Sigmoid colon (tissue), 7 donors: Measurements from ENCODE around the gene VMAC. TPM values are rescaled to one million over a fixed set of nuclear protein-coding genes. Genes with fewer than 3 reads are reported as not detected.

Source experiments
- DNase-seq: peaks from one replicate; pipeline ENCODE4 v3.0.0-alpha.2; 2019
- H3K27ac ChIP-seq, 4 donors: fragments of 200-600 bp; sonication (generic); one replicate each; pipeline ENCODE4 v1.5.1; 2016 to 2019; ENCODE audit warnings: mild to moderate bottlenecking in 1 of 4
- H3K27me3 ChIP-seq, 3 donors: fragments of 200-600 bp; sonication (generic); one replicate each; pipeline ENCODE4 v1.5.1; 2019; ENCODE audit warnings: mild to moderate bottlenecking in 1 of 3
- H3K36me3 ChIP-seq, 4 donors: fragments of 200-600 bp; sonication (generic); one replicate each; pipeline ENCODE4 v1.5.1; 2016 to 2019
- H3K4me1 ChIP-seq, 4 donors: fragments of 200-600 bp; sonication (generic); one replicate each; pipeline ENCODE4 v1.5.1; 2017 to 2019
- H3K4me3 ChIP-seq, 4 donors: fragments of 200-600 bp; sonication (generic); one replicate each; pipeline ENCODE4 v1.5.1; 2017 to 2019; ENCODE audit warnings: mild to moderate bottlenecking in 2 of 4, moderate library complexity in 1 of 4
- H3K9me3 ChIP-seq, 4 donors: fragments of 200-600 bp in 3 of 4; sonication (generic) in 3 of 4; one replicate each; pipeline versions ENCODE4 v1.5.1 to v1.6.1; 2013 to 2019
- CTCF ChIP-seq, 4 experiments: fragments of 450-650 bp in 3 of 4; fragments of 200-600 bp in 1 of 4; IDR thresholded peaks; one replicate each; pipeline ENCODE4 v1.5.1; 2016 to 2019; ENCODE audit warnings: antibody characterized with exemption in 4 of 4, mild to moderate bottlenecking in 3 of 4, moderate library complexity in 2 of 4
- EP300 ChIP-seq, 4 donors: sonication (generic); formaldehyde crosslinking; IDR thresholded peaks; one replicate each; pipeline ENCODE4 v1.6.1; 2017; ENCODE audit warnings: antibody characterized with exemption in 4 of 4
- POLR2A ChIP-seq, 2 donors: fragments of 450-650 bp; IDR thresholded peaks; one replicate each; pipeline ENCODE4 v1.6.1; 2016; ENCODE audit warnings: antibody characterized with exemption in 2 of 2, mild to moderate bottlenecking in 2 of 2, moderate library complexity in 2 of 2
- POLR2AphosphoS5 ChIP-seq, 4 donors: sonication (generic); formaldehyde crosslinking; IDR thresholded peaks; one replicate each; pipeline ENCODE4 v1.6.1; 2017; ENCODE audit warnings: antibody characterized with exemption in 4 of 4
- WGBS, 2 donors: extraction: QIAGEN DNeasy Blood & Tissue Kit; methylation state at CpG; one replicate each; pipeline ENCODE4 v1.1.7; 2013; 5-methylcytosine and 5-hydroxymethylcytosine counted together
- intact Hi-C: fragments of 100-400 bp; cut with DNase I; formaldehyde crosslinking; loops from one replicate; pipeline ENCODE4 v1.15.1; 2023
- polyA plus RNA-seq, 3 donors: library from polyadenylated mRNA; stranded (reverse); fragments of 200-250 nt; gene quantifications; one replicate each; pipeline ENCODE4 v1.2.3, GENCODE V29; 2013
- total RNA-seq, 4 donors: library from RNA; depleted of rRNA; stranded (reverse); fragments of >200 nt; gene quantifications; one replicate each; pipeline ENCODE4 v1.1.0, GENCODE V29; 2016
- donor health status: healthy with polysubstance abuse.
- donor health status: Bipolar disorder and iron deficiency.
- donor health status: healthy.

VMAC gene
- total and polyA plus RNA-seq, 7 donors = 1.6 to 14.4 (median 6.4) TPM

- no peak for DNase-seq
- WGBS, 2 donors = 14 to 73% methylated on average over 22 of the region's 22 CpGs
- Histone ChIP-seq H3K4me3 (no peak overlapping the region), H3K27me3 (no peaks in the 10 kb centered on the region), H3K36me3 (peaks cover 29 to 58% (median 43%) of the 10 kb centered on the region in 4 donors), H3K9me3 (no peaks in the 10 kb centered on the region), H3K27ac (peak overlapping the region; percentile 43 to 78 (median 66)), H3K4me1 (peaks cover 0 to 21% (median 18%) of the 10 kb centered on the region in 4 donors)
- TF ChIP-seq EP300 (IDR thresholded peaks at IDR 0.05) = no peak
- no peak for TF ChIP-seq POLR2AphosphoS5 (IDR thresholded peaks at IDR 0.05)
- TF ChIP-seq CTCF (IDR thresholded peaks at IDR 0.05) = no peak
- no peak for TF ChIP-seq POLR2A (IDR thresholded peaks at IDR 0.05)
- intact Hi-C loops = no loop called here
These were observed 9.7 kb downstream of the VMAC start for GRCh38 chr19:5914358-5914774.

GRCh38 chr19:5914946-5915781 lies 10.5 kb downstream of the VMAC start:
- Histone ChIP-seq H3K9me3 (no peaks in the 10 kb centered on the region), H3K4me3 (no peak overlapping the region), H3K27ac (peak overlapping the region; percentile 43 to 78 (median 66)), H3K36me3 (peaks cover 30 to 58% (median 46%) of the 10 kb centered on the region in 4 donors), H3K4me1 (peaks cover 0 to 21% (median 18%) of the 10 kb centered on the region in 4 donors), H3K27me3 (no peaks in the 10 kb centered on the region)
- DNase-seq = no peak
- TF ChIP-seq POLR2AphosphoS5 (IDR thresholded peaks at IDR 0.05) = no peak
- TF ChIP-seq EP300 (IDR thresholded peaks at IDR 0.05) = no peak
- no peak for TF ChIP-seq POLR2A (IDR thresholded peaks at IDR 0.05)
- TF ChIP-seq CTCF (IDR thresholded peaks at IDR 0.05) = no peak
- 25 to 74% methylated on average over 42 of the region's 42 CpGs for WGBS, 2 donors
- intact Hi-C loops = no loop called here

GRCh38 chr19:5915782-5916165 lies 11.1 kb downstream of the VMAC start:
- peaks cover 30 to 62% (median 48%) of the 10 kb centered on the region in 4 donors for H3K36me3 ChIP-seq
- H3K4me3 ChIP-seq = no peak overlapping the region
- no peaks in the 10 kb centered on the region for H3K9me3 ChIP-seq
- TF ChIP-seq POLR2AphosphoS5 (IDR thresholded peaks at IDR 0.05) = no peak
- TF ChIP-seq EP300 (IDR thresholded peaks at IDR 0.05) = no peak
- no peak for TF ChIP-seq POLR2A (IDR thresholded peaks at IDR 0.05)
- no peak for TF ChIP-seq CTCF (IDR thresholded peaks at IDR 0.05)
- DNase-seq = no peak
- WGBS, 2 donors = 64 to 79% methylated on average over 11 of the region's 11 CpGs
- peaks cover 0 to 21% (median 18%) of the 10 kb centered on the region in 4 donors for H3K4me1 ChIP-seq
- peak overlapping the region in 3 of 4 donors; percentile 43 to 78 (median 65) for H3K27ac ChIP-seq
- no peaks in the 10 kb centered on the region for H3K27me3 ChIP-seq
- intact Hi-C loops = no loop called here

- intact Hi-C loops = no loop called here
- H3K4me3 ChIP-seq = no peak overlapping the region
- H3K27me3 ChIP-seq = no peaks in the 10 kb centered on the region
- peaks cover 35 to 67% (median 50%) of the 10 kb centered on the region in 4 donors for H3K36me3 ChIP-seq
- peaks cover 0 to 21% (median 20%) of the 10 kb centered on the region in 4 donors for H3K4me1 ChIP-seq
- 74 to 83% methylated on average over 14 of the region's 14 CpGs for WGBS, 2 donors
- H3K9me3 ChIP-seq = no peaks in the 10 kb centered on the region
- TF ChIP-seq CTCF (IDR thresholded peaks at IDR 0.05) = no peak
- no peak for TF ChIP-seq POLR2A (IDR thresholded peaks at IDR 0.05)
- no peak for TF ChIP-seq EP300 (IDR thresholded peaks at IDR 0.05)
- TF ChIP-seq POLR2AphosphoS5 (IDR thresholded peaks at IDR 0.05) = no peak
- peak overlapping the region in 1 of 4 donors; percentile 78 for H3K27ac ChIP-seq
- DNase-seq = no peak
These were observed 11.6 kb downstream of the VMAC start for GRCh38 chr19:5916181-5916708.
